IMR-90 (cell line): Measurements from ENCODE around the gene TMC3. TPM values are rescaled to one million over a fixed set of nuclear protein-coding genes. Genes with fewer than 3 reads are reported as not detected.

Experiments used
- ATAC-seq: fragments of 200-7000 bp; cut with Tn5 transposase; 2 replicates; pipeline ENCODE4 v1.9.1; 2020; ENCODE audit warnings: low read depth, mild to moderate bottlenecking, moderate library complexity
- BruUV-seq: library from RNA; stranded (reverse); fragments of 400-500 nt; replicated peaks from 2 replicates; lab custom pipeline; 2021; lab: Mats Ljungman, UMichigan
- CTCF ChIA-PET: fragments of 300-600 bp; formaldehyde crosslinking; extraction: SDS; loops from one replicate; lab custom pipeline; 2021; ENCODE audit warnings: antibody characterized with exemption; lab: Yijun Ruan, JAX
- POLR2A ChIA-PET: fragments of 300-600 bp; sonication (Branson Sonifier 250); formaldehyde crosslinking; loops from one replicate; lab custom pipeline; 2022; ENCODE audit warnings: antibody characterized with exemption; ENCODE audit not compliant: unreplicated experiment; lab: Charles Lee
- DNase-seq: peaks from one replicate; pipeline ENCODE4 v3.0.0; 2013
- H2AFZ ChIP-seq: replicated peaks from 2 replicates; pipeline ENCODE3; 2013; ENCODE audit warnings: low read length, mild to moderate bottlenecking; ENCODE audit not compliant: poor library complexity
- H2AK5ac ChIP-seq: 2 replicates; pipeline ENCODE4 v1.6.1; 2013; ENCODE audit warnings: low read depth, low read length, inconsistent platforms
- H2AK9ac ChIP-seq: replicated peaks from 2 replicates; pipeline ENCODE3; 2013; ENCODE audit warnings: mild to moderate bottlenecking, low read depth, low read length, moderate library complexity; ENCODE audit not compliant: poor library complexity
- H2BK120ac ChIP-seq: 2 replicates; pipeline ENCODE4 v1.6.1; 2013; ENCODE audit warnings: low read depth, low read length, inconsistent platforms
- H2BK15ac ChIP-seq: 3 replicates; pipeline ENCODE4 v1.6.1; 2013; ENCODE audit warnings: low read depth, low read length, inconsistent platforms
- H2BK20ac ChIP-seq: 2 replicates; pipeline ENCODE4 v1.6.1; 2013; ENCODE audit warnings: low read depth, mild to moderate bottlenecking, inconsistent platforms, low read length, moderate library complexity
- H2BK5ac ChIP-seq: 2 replicates; pipeline ENCODE4 v1.6.1; 2013; ENCODE audit warnings: mild to moderate bottlenecking, low read depth, low read length, inconsistent platforms; ENCODE audit not compliant: poor library complexity, severe bottlenecking
- H3K14ac ChIP-seq: replicated peaks from 2 replicates; pipeline ENCODE4 v1.6.1; 2013; ENCODE audit warnings: low read depth, low read length, inconsistent platforms
- H3K18ac ChIP-seq: 2 replicates; pipeline ENCODE4 v1.6.1; 2013; ENCODE audit warnings: low read depth, low read length, control low read depth
- H3K23ac ChIP-seq: 2 replicates; pipeline ENCODE4 v1.6.1; 2013; ENCODE audit warnings: low read depth, low read length, inconsistent platforms
- H3K27ac ChIP-seq: 2 replicates; pipeline ENCODE4 v1.5.1; 2013; ENCODE audit warnings: mild to moderate bottlenecking, control low read depth, low read length; ENCODE audit not compliant: insufficient read depth
- H3K27me3 ChIP-seq: 2 replicates; pipeline ENCODE4 v1.6.1; 2013; ENCODE audit warnings: low read length; ENCODE audit not compliant: control insufficient read depth, insufficient read depth
- H3K36me3 ChIP-seq: 2 replicates; pipeline ENCODE4 v1.6.1; 2013; ENCODE audit warnings: low read length, mixed read lengths; ENCODE audit not compliant: control insufficient read depth, insufficient read depth
- H3K4ac ChIP-seq: 2 replicates; pipeline ENCODE4 v1.6.1; 2013; ENCODE audit warnings: low read depth, low read length, inconsistent platforms
- H3K4me1 ChIP-seq: 2 replicates; pipeline ENCODE4 v1.6.1; 2013; ENCODE audit warnings: low read length, mixed read lengths; ENCODE audit not compliant: control insufficient read depth, insufficient read depth
- H3K4me2 ChIP-seq: 2 replicates; pipeline ENCODE4 v1.6.1; 2013; ENCODE audit warnings: low read depth, mild to moderate bottlenecking, control low read depth, low read length, moderate library complexity
- H3K4me3 ChIP-seq: 2 replicates; pipeline ENCODE4 v1.5.1; 2013; ENCODE audit warnings: low read depth, mild to moderate bottlenecking, control low read depth, low read length, moderate library complexity; ENCODE audit not compliant: insufficient read depth
- H3K56ac ChIP-seq: 2 replicates; pipeline ENCODE4 v1.6.1; 2013; ENCODE audit warnings: low read length, inconsistent platforms; ENCODE audit not compliant: insufficient read depth; ENCODE audit errors: extremely low read depth
- H3K79me1 ChIP-seq, 2 experiments: 2 replicates each; pipeline ENCODE4 v1.6.1; 2013; ENCODE audit warnings: low read length in 2 of 2, inconsistent platforms in 1 of 2, low read depth in 1 of 2
- H3K9ac ChIP-seq: 2 replicates; pipeline ENCODE4 v1.6.1; 2013; ENCODE audit warnings: low read depth, low read length, control low read depth
- H3K9me1 ChIP-seq: 2 replicates; pipeline ENCODE4 v1.6.1; 2013; ENCODE audit warnings: low read length, inconsistent platforms; ENCODE audit not compliant: insufficient read depth
- H3K9me3 ChIP-seq: 2 replicates; pipeline ENCODE4 v1.6.1; 2013; ENCODE audit warnings: low read length; ENCODE audit not compliant: control insufficient read depth, insufficient read depth
- H4K20me1 ChIP-seq: 2 replicates; pipeline ENCODE4 v1.6.1; 2013; ENCODE audit warnings: low read length, inconsistent platforms; ENCODE audit not compliant: insufficient read depth
- H4K5ac ChIP-seq: 2 replicates; pipeline ENCODE4 v1.6.1; 2013; ENCODE audit warnings: mild to moderate bottlenecking, low read depth, low read length, control low read depth
- H4K8ac ChIP-seq, 2 experiments: 2 replicates each; pipeline ENCODE4 v1.6.1; 2013; ENCODE audit warnings: low read depth in 2 of 2, low read length in 2 of 2, control low read depth in 1 of 2, inconsistent platforms in 1 of 2
- H4K91ac ChIP-seq: 2 replicates; pipeline ENCODE4 v1.6.1; 2013; ENCODE audit warnings: low read depth, low read length, inconsistent platforms; ENCODE audit not compliant: insufficient read depth
- POLR2A ChIP-seq: IDR thresholded peaks from 2 replicates; pipeline ENCODE4 v1.6.1; 2012; ENCODE audit warnings: mild to moderate bottlenecking, low read depth, low read length
- WGBS, 2 experiments: methylation state at CpG; one replicate each; pipeline versions ENCODE4 v1.1.5 to v1.1.7; 2013; ENCODE audit warnings: missing lambda C conversion rate in 2 of 2; ENCODE audit not compliant: insufficient read length in 1 of 2; ENCODE audit errors: extremely low coverage in 2 of 2; 5-methylcytosine and 5-hydroxymethylcytosine counted together
- dilution Hi-C: fragments of 300-500 bp; cut with HindIII; formaldehyde crosslinking; loops from one replicate; pipeline ENCODE4 v1.14.3; 2018; ENCODE audit warnings: low sequenced_read_pairs; ENCODE audit not compliant: unreplicated experiment
- in situ Hi-C: fragments of 300-500 bp; cut with MboI; formaldehyde crosslinking; loops from 3 replicates; pipeline ENCODE4 v1.14.3; 2019; ENCODE audit warnings: low sequenced_read_pairs, inconsistent platforms, mixed read lengths
- intact Hi-C: fragments of 100-400 bp; cut with micrococcal nuclease; formaldehyde crosslinking; loops from 2 replicates; pipeline ENCODE4 v1.10.0; 2022
- polyA plus RNA-seq, 3 experiments: library from polyadenylated mRNA; depleted of rRNA; stranded (reverse); fragments of >200 nt; gene quantifications; 2 replicates each; pipeline ENCODE4 v1.2.3, GENCODE V29; 2012; ENCODE audit warnings: low replicate concordance in 1 of 3
- total RNA-seq: library from RNA; depleted of rRNA; stranded (reverse); fragments of >200 nt; gene quantifications from 2 replicates; pipeline ENCODE4 v1.2.3, GENCODE V29; 2012

TMC3 gene
- total and polyA plus RNA-seq, 2 of the 4 experiments (the other 2 are of a cell fraction) = not detected

DNA sequence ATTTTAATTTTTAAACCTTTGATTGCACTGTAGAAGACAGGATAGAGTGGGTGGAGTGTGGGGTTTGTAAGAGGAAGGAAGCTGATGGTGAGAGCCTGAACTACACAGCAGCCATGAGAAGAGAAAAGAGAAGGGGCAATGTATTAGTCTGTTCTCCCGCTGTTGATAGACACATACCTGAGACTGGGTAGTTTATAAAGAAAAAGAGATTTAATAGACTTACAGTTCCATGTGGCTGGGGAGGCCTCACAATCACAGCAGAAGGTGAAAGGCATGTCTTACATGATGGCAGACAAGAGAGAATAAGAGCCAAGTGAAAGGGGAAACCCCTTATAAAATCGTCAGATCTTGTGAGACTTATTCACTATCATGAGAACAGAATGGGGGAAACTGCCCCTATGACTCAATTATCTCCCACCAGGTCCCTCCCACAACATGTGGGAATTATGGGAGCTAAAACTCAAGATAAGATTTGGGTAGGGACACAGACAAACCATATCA, 87.3 kb downstream of the TMC3 start:
- intact Hi-C loops = no loop called here
- ATAC-seq (no peak), DNase-seq (no peak)
- Histone ChIP-seq H3K4me3 (no peak overlapping the region), H3K4me1 (no peaks in the 10 kb centered on the region), H2BK20ac (no peak overlapping the region), H3K9me1 (0 out of 2 replicates have a peak, but pooled peaks cover 3% of the 10 kb centered on the region), H3K79me1 (no peaks in the 10 kb centered on the region), H4K8ac (no peak overlapping the region), H3K23ac (no peak overlapping the region), H4K5ac (no peak overlapping the region), H3K4ac (no peak overlapping the region), H3K9me3 (no peaks in the 10 kb centered on the region), H2BK5ac (no peak overlapping the region), H3K9ac (no peak overlapping the region), H2BK120ac (no peak overlapping the region), H3K36me3 (peaks cover 13% of the 10 kb centered on the region; the same call in 1 of the 2 replicates), H2AFZ (no peak overlapping the region), H3K27ac (no peak overlapping the region), H3K18ac (no peak overlapping the region), H2AK9ac (no peak overlapping the region), H2AK5ac (no peak overlapping the region), H3K14ac (no peak overlapping the region), H2BK15ac (no peak overlapping the region), H4K20me1 (no peaks in the 10 kb centered on the region), H3K27me3 (no peaks in the 10 kb centered on the region), H3K4me2 (no peak overlapping the region), H3K56ac (no peak overlapping the region), H4K91ac (no peak overlapping the region)
- in situ Hi-C loops = no loop called here
- no TSS peak for BruUV-seq
- ChIA-PET POLR2A (no interaction called here), CTCF (interaction anchor here (0.8 kb wide), 1 partner anchor 20 kb away, joined by 3 read pairs; no protein-coding TSS in a partner anchor)
- no peak for TF ChIP-seq POLR2A
- WGBS, 2 experiments = no CpG with 5 or more reads among the region's 2 CpGs
- dilution Hi-C loops = no loop called here
